Peyer's patch (tissue), 4 donors: ENCODE data around the gene HES4.

Experiments used
- POLR2A ChIP-seq, 2 donors: fragments of 450-650 bp; IDR thresholded peaks; one replicate each; pipeline ENCODE4 v1.5.1; 2017; ENCODE audit warnings: antibody characterized with exemption in 2 of 2, mild to moderate bottlenecking in 2 of 2, moderate library complexity in 2 of 2
- TF ChIP-seq, protein P1 (sequence below), 6 experiments: fragments of 450-650 bp in 4 of 6; fragments of 200-600 bp in 2 of 6; sonication (generic) in 1 of 6; IDR thresholded peaks; one replicate each; pipeline ENCODE4 v1.5.1; 2017 to 2019; ENCODE audit warnings: antibody characterized with exemption in 6 of 6, mild to moderate bottlenecking in 3 of 6, moderate library complexity in 1 of 6

DNA sequence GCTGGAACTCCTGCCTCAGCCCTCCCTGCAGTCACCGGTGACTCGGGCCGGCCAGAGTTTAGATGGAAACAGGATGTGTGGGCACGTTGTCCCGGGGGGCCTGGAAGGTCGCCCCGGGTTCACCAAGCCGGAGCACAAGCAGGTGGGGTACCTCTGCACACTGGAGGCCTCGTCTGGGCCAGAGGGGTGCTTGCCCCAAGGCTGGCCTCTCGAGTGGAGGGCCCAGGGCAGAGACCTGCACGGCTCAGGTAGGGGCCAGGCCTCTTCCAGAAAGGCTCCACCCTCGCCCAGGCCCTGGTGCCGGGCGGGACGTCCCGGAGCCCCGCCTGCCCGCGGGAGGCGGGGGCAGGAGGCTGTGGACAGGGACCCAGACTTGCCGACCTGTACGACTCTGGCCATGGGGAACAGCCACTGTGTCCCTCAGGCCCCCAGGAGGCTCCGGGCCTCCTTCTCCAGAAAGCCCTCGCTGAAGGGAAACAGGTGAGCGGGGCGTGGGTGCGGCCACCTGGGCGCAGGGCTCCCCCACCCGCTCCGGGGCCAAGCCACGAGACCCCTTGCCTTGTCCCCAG, 33.7 kb downstream of the HES4 start, which contains the start of gene PLEKHN1:
- TF ChIP-seq, protein P1, sequence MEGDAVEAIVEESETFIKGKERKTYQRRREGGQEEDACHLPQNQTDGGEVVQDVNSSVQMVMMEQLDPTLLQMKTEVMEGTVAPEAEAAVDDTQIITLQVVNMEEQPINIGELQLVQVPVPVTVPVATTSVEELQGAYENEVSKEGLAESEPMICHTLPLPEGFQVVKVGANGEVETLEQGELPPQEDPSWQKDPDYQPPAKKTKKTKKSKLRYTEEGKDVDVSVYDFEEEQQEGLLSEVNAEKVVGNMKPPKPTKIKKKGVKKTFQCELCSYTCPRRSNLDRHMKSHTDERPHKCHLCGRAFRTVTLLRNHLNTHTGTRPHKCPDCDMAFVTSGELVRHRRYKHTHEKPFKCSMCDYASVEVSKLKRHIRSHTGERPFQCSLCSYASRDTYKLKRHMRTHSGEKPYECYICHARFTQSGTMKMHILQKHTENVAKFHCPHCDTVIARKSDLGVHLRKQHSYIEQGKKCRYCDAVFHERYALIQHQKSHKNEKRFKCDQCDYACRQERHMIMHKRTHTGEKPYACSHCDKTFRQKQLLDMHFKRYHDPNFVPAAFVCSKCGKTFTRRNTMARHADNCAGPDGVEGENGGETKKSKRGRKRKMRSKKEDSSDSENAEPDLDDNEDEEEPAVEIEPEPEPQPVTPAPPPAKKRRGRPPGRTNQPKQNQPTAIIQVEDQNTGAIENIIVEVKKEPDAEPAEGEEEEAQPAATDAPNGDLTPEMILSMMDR (IDR thresholded peaks at IDR 0.05) = no peak
- TF ChIP-seq POLR2A (IDR thresholded peaks at IDR 0.05) = no peak
